GM18520 (cell line): ENCODE results near the gene CCR5.

Experiments
- ATAC-seq: cut with Tn5 transposase; IDR thresholded peaks from one replicate; pipeline ENCODE4 v1.9.1; 2021; ENCODE audit not compliant: unreplicated experiment

CCR5 gene

DNA sequence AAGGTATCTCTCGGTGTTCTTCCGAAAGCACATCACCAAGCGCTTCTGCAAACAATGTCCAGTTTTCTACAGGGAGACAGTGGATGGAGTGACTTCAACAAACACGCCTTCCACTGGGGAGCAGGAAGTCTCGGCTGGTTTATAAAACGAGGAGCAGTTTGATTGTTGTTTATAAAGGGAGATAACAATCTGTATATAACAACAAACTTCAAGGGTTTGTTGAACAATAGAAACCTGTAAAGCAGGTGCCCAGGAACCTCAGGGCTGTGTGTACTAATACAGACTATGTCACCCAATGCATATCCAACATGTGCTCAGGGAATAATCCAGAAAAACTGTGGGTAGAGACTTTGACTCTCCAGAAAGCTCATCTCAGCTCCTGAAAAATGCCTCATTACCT is 12.3 kb upstream of the CCR5 start:
- ATAC-seq = no peak

DNA sequence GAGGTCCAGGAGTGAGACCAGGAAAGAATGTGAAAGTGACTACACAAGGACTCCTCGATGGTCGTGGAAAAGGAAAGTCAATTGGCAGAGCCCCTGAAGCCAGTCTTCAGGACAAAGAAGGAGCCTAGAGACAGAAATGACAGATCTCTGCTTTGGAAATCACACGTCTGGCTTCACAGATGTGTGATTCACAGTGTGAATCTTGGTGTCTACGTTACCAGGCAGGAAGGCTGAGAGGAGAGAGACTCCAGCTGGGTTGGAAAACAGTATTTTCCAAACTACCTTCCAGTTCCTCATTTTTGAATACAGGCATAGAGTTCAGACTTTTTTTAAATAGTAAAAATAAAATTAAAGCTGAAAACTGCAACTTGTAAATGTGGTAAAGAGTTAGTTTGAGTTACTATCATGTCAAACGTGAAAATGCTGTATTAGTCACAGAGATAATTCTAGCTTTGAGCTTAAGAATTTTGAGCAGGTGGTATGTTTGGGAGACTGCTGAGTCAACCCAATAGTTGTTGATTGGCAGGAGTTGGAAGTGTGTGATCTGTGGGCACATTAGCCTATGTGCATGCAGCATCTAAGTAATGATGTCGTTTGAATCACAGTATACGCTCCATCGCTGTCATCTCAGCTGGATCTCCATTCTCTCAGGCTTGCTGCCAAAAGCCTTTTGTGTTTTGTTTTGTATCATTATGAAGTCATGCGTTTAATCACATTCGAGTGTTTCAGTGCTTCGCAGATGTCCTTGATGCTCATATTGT is 10.8 kb upstream of the CCR5 start:
- ATAC-seq = no peak

DNA sequence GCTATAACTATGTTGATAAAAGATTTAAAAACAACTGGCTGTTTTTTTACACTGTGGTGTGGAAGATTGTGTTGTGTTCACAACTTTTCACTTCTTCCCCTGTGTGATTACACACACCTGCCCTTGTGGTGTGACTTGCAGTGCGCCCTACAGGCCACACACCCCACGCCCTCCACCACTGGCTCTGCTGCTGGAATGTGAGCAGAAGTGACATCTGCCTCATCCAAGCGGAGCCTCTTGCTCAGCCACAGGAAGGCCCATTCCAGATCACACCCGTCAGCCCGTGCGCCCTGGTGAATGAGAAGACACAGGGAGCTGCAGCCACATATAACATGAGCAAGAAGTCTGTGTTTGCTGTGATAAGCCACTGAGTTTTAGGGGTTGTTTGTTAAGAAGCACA is 9.8 kb upstream of the CCR5 start:
- ATAC-seq = no peak

DNA sequence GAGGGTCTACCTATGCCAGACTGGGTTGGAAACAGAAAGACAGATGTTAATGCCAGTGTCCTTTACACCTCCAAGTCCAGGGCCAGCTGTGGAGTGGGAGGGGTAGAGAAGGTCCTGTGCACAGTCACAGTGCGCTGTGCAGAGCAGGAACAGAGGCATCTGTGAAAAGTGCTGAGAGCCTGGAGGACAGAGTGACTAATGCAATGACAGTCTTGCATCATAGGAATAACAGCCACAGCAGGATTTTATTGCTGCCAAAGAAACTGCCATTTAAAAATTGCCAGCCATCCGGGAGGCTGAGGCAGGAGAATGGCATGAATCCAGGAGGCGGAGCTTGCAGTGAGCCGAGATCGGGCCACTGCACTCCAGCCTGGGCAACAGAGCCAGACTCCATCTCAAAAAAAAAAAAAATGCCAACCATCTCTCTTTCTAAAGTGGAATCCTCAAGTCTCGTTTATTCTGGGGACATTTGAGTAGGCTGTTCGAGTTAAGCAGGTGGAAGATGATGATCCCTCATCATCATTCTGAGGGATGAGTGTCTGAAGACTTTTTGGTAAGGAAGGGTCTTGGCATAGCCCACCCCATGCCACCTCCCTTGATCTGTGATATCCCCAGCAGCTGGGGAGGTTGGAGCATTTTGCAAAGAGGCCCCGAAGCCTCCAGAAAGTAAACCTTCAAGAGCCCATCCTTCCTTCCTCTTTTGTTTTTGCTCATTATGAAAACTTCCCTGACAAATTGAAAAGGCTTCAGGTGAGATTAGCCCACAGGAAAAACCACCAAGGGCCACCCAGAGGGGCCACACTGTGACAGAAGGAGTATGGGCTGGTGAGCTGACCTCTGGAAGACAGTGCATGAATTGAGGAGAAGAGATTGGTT is 9.1 kb upstream of the CCR5 start:
- ATAC-seq = no peak

DNA sequence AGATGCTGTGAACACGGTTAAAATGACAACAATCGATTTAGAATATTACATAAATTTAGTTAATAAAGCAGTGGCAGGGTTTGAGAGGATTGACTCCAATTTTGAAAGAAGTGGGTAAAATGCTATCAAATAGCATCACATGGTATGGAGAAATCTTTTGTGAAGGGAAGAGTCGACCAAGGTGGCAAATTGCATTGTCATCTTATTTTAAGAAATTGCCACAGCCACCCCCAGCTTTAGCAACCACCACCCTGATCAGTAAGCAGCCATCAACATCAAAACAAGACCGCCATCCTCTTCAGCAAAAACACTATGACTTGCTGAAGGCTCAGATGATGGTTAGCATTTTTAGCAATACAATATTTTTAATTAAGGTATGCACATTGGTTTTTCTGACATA is 5.7 kb upstream of the CCR5 start:
- ATAC-seq = no peak

DNA sequence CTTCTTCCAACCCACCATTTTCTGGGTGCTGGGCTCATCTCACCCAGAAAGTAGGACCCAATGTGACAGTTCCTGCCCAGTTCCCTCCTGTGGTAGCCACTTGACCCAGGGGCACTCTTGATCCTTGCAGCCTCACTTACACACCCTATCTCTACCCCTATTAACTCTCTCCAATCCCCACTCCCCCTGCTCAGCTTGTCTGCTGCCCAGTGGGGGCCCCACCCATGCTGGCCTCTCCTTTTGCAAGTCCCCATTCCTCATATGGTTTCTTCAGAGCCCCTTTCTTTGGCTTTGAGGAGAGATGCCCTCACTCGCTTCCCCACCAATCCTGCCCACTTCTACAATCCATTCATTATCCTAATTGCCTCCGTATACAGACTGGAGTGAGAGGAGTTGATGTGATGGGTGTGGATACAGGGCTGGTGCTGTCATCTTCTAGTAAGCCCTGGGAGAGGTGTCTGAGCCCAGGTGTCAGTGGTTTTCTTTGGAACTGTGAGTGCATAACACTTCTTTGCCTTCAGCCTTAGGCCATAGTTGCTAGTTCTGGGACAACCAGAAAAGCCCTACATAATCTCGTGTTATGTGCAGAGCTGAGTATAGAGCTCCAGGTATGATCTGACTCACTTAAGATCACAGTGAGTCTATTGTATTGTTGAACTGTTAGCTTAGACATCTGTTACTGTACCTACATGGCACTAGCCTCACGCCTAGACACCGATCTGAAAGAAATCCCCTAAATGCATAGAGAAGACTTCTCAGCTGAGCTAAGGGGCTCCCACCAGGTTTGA is 4.8 kb upstream of the CCR5 start:
- no peak for ATAC-seq

DNA sequence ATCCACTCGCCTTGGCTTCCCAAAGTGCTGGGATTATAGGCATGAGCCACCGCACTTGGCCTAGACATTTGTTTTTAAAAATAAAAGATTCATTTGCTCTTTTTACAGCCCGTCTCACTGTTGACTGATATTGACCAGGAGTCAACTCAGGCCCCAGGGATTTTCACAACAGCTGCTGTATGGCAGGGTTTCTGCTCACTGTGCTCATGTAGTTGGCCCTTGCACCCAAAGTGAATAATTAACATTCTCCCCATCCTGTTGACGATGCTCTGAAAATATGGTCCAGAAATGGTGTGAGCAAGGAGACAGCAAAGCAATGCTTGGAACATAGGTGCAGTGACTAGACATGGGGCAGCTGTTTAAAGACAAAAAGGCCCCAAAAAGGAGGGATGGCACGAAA is 2.9 kb upstream of the CCR5 start:
- no peak for ATAC-seq

DNA sequence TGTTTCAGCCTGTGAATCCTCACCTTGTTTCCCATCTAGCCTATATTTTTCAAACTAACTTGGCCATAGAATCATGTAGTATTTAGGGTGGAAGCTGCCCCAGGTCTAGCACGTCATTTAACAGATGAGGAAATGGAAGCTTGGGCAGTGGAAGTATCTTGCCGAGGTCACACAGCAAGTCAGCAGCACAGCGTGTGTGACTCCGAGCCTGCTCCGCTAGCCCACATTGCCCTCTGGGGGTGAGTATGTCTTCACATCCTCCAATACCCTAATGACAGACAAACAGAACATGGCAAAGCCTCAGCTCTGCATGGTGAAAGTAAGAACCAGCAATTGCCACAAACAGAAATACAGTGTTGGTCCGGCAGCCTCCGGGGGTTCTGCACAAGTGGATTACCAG is 2.2 kb upstream of the CCR5 start:
- ATAC-seq = no peak

DNA sequence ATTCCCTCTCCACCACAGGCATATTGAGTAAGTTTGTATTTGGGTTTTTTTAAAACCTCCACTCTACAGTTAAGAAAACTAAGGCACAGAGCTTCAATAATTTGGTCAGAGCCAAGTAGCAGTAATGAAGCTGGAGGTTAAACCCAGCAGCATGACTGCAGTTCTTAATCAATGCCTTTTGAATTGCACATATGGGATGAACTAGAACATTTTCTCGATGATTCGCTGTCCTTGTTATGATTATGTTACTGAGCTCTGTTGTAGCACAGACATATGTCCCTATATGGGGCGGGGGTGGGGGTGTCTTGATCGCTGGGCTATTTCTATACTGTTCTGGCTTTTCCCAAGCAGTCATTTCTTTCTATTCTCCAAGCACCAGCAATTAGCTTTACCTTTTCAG is 1.6 kb upstream of the CCR5 start:
- ATAC-seq = no peak

DNA sequence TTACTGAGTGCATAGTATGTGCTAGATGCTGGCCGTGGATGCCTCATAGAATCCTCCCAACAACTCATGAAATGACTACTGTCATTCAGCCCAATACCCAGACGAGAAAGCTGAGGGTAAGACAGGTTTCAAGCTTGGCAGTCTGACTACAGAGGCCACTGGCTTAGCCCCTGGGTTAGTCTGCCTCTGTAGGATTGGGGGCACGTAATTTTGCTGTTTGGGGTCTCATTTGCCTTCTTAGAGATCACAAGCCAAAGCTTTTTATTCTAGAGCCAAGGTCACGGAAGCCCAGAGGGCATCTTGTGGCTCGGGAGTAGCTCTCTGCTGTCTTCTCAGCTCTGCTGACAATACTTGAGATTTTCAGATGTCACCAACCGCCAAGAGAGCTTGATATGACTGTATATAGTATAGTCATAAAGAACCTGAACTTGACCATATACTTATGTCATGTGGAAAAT is 1.0 kb upstream of the CCR5 start:
- ATAC-seq = peak; percentile 63

DNA sequence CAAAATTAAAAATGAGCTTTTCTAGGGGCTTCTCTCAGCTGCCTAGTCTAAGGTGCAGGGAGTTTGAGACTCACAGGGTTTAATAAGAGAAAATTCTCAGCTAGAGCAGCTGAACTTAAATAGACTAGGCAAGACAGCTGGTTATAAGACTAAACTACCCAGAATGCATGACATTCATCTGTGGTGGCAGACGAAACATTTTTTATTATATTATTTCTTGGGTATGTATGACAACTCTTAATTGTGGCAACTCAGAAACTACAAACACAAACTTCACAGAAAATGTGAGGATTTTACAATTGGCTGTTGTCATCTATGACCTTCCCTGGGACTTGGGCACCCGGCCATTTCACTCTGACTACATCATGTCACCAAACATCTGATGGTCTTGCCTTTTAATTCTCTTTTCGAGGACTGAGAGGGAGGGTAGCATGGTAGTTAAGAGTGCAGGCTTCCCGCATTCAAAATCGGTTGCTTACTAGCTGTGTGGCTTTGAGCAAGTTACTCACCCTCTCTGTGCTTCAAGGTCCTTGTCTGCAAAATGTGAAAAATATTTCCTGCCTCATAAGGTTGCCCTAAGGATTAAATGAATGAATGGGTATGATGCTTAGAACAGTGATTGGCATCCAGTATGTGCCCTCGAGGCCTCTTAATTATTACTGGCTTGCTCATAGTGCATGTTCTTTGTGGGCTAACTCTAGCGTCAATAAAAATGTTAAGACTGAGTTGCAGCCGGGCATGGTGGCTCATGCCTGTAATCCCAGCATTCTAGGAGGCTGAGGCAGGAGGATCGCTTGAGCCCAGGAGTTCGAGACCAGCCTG is 984 bp downstream of the CCR5 start:
- no peak for ATAC-seq

DNA sequence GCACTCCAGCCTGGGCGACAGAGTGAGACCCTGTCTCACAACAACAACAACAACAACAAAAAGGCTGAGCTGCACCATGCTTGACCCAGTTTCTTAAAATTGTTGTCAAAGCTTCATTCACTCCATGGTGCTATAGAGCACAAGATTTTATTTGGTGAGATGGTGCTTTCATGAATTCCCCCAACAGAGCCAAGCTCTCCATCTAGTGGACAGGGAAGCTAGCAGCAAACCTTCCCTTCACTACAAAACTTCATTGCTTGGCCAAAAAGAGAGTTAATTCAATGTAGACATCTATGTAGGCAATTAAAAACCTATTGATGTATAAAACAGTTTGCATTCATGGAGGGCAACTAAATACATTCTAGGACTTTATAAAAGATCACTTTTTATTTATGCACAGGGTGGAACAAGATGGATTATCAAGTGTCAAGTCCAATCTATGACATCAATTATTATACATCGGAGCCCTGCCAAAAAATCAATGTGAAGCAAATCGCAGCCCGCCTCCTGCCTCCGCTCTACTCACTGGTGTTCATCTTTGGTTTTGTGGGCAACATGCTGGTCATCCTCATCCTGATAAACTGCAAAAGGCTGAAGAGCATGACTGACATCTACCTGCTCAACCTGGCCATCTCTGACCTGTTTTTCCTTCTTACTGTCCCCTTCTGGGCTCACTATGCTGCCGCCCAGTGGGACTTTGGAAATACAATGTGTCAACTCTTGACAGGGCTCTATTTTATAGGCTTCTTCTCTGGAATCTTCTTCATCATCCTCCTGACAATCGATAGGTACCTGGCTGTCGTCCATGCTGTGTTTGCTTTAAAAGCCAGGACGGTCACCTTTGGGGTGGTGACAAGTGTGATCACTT is 2.0 kb downstream of the CCR5 start:
- ATAC-seq = no peak

DNA sequence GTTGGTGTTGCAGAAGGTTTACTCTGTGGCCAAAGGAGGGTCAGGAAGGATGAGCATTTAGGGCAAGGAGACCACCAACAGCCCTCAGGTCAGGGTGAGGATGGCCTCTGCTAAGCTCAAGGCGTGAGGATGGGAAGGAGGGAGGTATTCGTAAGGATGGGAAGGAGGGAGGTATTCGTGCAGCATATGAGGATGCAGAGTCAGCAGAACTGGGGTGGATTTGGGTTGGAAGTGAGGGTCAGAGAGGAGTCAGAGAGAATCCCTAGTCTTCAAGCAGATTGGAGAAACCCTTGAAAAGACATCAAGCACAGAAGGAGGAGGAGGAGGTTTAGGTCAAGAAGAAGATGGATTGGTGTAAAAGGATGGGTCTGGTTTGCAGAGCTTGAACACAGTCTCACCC is 4.0 kb downstream of the CCR5 start:
- no peak for ATAC-seq

DNA sequence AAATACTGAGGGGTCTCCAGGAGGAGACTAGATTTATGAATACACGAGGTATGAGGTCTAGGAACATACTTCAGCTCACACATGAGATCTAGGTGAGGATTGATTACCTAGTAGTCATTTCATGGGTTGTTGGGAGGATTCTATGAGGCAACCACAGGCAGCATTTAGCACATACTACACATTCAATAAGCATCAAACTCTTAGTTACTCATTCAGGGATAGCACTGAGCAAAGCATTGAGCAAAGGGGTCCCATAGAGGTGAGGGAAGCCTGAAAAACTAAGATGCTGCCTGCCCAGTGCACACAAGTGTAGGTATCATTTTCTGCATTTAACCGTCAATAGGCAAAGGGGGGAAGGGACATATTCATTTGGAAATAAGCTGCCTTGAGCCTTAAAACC is 4.5 kb downstream of the CCR5 start:
- no peak for ATAC-seq

DNA sequence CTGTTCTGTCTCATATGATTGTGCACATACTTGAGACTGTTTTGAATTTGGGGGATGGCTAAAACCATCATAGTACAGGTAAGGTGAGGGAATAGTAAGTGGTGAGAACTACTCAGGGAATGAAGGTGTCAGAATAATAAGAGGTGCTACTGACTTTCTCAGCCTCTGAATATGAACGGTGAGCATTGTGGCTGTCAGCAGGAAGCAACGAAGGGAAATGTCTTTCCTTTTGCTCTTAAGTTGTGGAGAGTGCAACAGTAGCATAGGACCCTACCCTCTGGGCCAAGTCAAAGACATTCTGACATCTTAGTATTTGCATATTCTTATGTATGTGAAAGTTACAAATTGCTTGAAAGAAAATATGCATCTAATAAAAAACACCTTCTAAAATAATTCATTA is 5.1 kb downstream of the CCR5 start:
- ATAC-seq = no peak

DNA sequence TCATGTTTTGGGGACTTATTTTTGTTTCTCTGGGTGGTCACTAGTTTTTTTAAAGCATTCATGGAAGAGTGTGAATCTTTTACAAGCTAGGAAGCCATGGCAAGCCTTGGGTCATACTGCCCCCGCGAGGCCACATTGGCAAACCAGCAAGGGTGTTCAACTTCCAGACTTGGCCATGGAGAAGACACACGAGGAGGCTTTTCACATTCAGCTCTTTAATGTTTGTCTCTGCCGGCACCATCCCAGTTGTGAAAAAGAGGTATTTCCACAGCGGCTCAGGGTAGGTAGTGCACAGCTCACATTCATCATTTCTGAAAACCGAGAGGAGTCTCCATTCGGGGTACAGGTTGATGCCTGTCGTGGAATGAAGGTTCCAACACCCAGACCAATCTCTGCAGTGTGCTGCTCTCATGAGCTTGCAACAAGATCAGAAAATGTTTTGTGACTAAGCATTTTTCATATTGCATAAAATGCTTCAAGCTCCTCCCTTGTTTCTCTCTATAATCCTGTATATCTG is 7.7 kb downstream of the CCR5 start:
- no peak for ATAC-seq

DNA sequence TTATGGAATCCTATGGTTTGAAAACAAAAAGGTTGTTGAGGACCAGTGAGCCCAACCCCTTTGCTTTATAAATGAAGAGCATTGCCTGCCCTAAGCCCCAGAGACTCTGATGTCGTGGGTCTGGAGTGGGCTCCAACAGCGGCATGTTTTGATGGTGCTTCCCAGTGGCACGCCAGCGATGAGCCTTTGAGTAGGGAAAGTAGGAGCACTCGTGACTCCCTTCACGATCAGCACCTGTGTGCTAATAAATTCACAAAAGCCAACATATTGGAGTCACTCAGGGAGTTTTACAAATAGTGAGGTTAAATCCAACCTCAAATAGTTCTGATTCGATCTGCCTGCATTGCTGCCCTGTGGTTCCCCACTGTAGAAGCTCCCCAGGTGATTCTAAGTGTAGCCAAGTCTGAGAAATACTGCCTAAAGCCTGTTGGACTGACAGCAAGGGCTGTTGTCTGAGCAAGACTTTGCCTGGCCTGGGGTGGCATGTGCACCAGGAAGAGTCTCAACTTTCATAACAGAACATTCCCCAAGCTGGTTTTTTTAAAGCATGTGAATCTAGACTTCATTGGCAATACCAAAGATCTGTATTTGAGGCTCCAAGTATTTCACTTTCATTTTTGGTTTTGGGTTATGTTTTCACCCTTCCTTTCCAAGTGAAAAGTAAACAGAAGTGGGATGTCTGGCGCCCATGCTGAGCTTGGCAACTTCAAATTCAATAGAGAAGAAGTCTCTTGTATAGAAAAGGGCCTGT is 9.9 kb downstream of the CCR5 start:
- no peak for ATAC-seq

DNA sequence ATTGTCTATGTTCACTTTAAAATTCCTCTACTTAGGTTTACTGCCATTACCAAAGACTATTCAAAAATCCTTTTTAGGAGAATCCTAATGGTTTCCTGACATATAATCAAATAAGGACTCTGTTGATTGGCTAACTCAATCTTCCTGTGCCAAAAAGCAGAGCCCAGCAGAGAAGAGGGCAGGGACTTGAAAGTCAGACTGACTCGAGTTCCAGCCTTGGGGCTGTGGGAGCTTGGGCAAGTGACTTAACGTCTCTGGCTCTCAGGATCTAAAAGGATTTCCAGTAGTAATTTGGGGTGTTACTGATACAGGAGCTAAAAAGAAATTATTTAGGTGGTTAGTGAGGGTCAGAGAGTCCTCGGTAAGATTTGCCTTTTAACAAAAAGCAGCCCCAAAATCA is 10.9 kb downstream of the CCR5 start:
- no peak for ATAC-seq
